Mesothelial cell of epicardium (in vitro differentiated cells): Measurements from ENCODE around the gene NRCAM. TPM values are rescaled to one million over a fixed set of nuclear protein-coding genes. Genes with fewer than 3 reads are reported as not detected.

Experiments
- DNase-seq, 2 experiments: peaks; one replicate each; pipeline ENCODE4 v3.0.0; 2021; ENCODE audit warnings: low spot score in 2 of 2; ENCODE audit not compliant: unreplicated experiment in 2 of 2
- H3K27ac Mint-ChIP-seq: 2 replicates; pipeline ENCODE4 v1.8.0; 2021; ENCODE audit warnings: mixed read lengths
- H3K27me3 Mint-ChIP-seq: 2 replicates; pipeline ENCODE4 v1.8.0; 2021; ENCODE audit warnings: low read depth, mixed read lengths
- H3K36me3 Mint-ChIP-seq: 2 replicates; pipeline ENCODE4 v1.8.0; 2021; ENCODE audit warnings: mixed read lengths
- H3K4me1 Mint-ChIP-seq: 2 replicates; pipeline ENCODE4 v1.8.0; 2021; ENCODE audit warnings: mixed read lengths
- H3K4me3 Mint-ChIP-seq: 2 replicates; pipeline ENCODE4 v1.8.0; 2021; ENCODE audit warnings: mild to moderate bottlenecking, moderate library complexity, mixed read lengths
- H3K9me3 Mint-ChIP-seq: 2 replicates; pipeline ENCODE4 v1.8.0; 2021; ENCODE audit warnings: mixed read lengths
- CTCF ChIP-seq: fragments of 200-600 bp; sonication (generic); IDR thresholded peaks from one replicate; pipeline ENCODE4 v1.5.0; 2021; ENCODE audit warnings: antibody characterized with exemption; ENCODE audit not compliant: unreplicated experiment
- total RNA-seq: library from RNA; stranded (reverse); gene quantifications from 3 replicates; pipeline ENCODE4 v1.2.1, GENCODE V29; 2021

The NRCAM gene
- total RNA-seq, 1 donor from 2014 or later: 5.7 TPM

- Mint-ChIP-seq H3K4me1 (no peaks in the 10 kb centered on the region), H3K36me3 (peaks cover 6% of the 10 kb centered on the region), H3K4me3 (no peak overlapping the region), H3K27me3 (peaks cover 8% of the 10 kb centered on the region), H3K27ac (no peak overlapping the region), H3K9me3 (peaks cover 12% of the 10 kb centered on the region)
- no peak for DNase-seq
- no peak for TF ChIP-seq CTCF
Measured at GRCh38 chr7:108434010-108434409, 22.2 kb downstream of the NRCAM start.

GRCh38 chr7:108431099-108431498, 25.1 kb downstream of the NRCAM start:
- DNase-seq: no peak
- H3K4me1 Mint-ChIP-seq: peaks cover 10% of the 10 kb centered on the region
- peaks cover 8% of the 10 kb centered on the region for H3K9me3 Mint-ChIP-seq
- peaks cover 6% of the 10 kb centered on the region for H3K36me3 Mint-ChIP-seq
- peaks cover 8% of the 10 kb centered on the region for H3K27me3 Mint-ChIP-seq
- no peak for TF ChIP-seq CTCF
- H3K4me3 Mint-ChIP-seq: no peak overlapping the region
- H3K27ac Mint-ChIP-seq: no peak overlapping the region

- Mint-ChIP-seq H3K4me3 (no peak overlapping the region), H3K27ac (no peak overlapping the region), H3K9me3 (peaks cover 8% of the 10 kb centered on the region), H3K27me3 (peaks cover 8% of the 10 kb centered on the region), H3K36me3 (peaks cover 6% of the 10 kb centered on the region), H3K4me1 (peaks cover 14% of the 10 kb centered on the region)
- no peak for DNase-seq
- no peak for TF ChIP-seq CTCF
Measured at GRCh38 chr7:108430664-108431063, 25.6 kb downstream of the NRCAM start.

GRCh38 chr7:108427766-108428165, 28.5 kb downstream of the NRCAM start:
- H3K36me3 Mint-ChIP-seq: no peaks in the 10 kb centered on the region
- H3K27ac Mint-ChIP-seq: no peak overlapping the region
- TF ChIP-seq CTCF: no peak
- peaks cover 11% of the 10 kb centered on the region for H3K27me3 Mint-ChIP-seq
- peaks cover 18% of the 10 kb centered on the region for H3K4me1 Mint-ChIP-seq
- no peaks in the 10 kb centered on the region for H3K9me3 Mint-ChIP-seq
- DNase-seq: no peak
- no peak overlapping the region for H3K4me3 Mint-ChIP-seq

- Mint-ChIP-seq H3K4me3 (no peak overlapping the region), H3K9me3 (no peaks in the 10 kb centered on the region), H3K27ac (no peak overlapping the region), H3K36me3 (no peaks in the 10 kb centered on the region), H3K4me1 (peaks cover 28% of the 10 kb centered on the region), H3K27me3 (peaks cover 11% of the 10 kb centered on the region)
- no peak for DNase-seq
- no peak for TF ChIP-seq CTCF
Measured at GRCh38 chr7:108425714-108426275, 30.4 kb downstream of the NRCAM start.

- no peak for DNase-seq
- Mint-ChIP-seq H3K4me3 (no peak overlapping the region), H3K27me3 (peaks cover 3% of the 10 kb centered on the region), H3K27ac (no peak overlapping the region), H3K4me1 (peaks cover 39% of the 10 kb centered on the region), H3K9me3 (no peaks in the 10 kb centered on the region), H3K36me3 (no peaks in the 10 kb centered on the region)
- no peak for TF ChIP-seq CTCF
Measured at GRCh38 chr7:108424013-108424412, 32.2 kb downstream of the NRCAM start.
